ENCODE results near the gene EXOC4. TPM values are rescaled to one million over a fixed set of nuclear protein-coding genes. Genes with fewer than 3 reads are reported as not detected.

Gene EXOC4
- total RNA-seq, 4 donors from 2014 or later, result 59.2 to 88.7 (median 71.6) TPM

GRCh38 chr7:134084488-134085144 lies 831.7 kb downstream of the EXOC4 start:
- DNase-seq (ENCODE audit: low spot score), result no peak
- no peak for ATAC-seq (ENCODE audit: low FRiP score)
- no peak for TF ChIP-seq CTCF (IDR thresholded peaks at IDR 0.05)

GRCh38 chr7:134085311-134085710 lies 832.4 kb downstream of the EXOC4 start:
- TF ChIP-seq CTCF (IDR thresholded peaks at IDR 0.05), result no peak
- DNase-seq (ENCODE audit: low spot score) (no peak), ATAC-seq (ENCODE audit: low FRiP score) (no peak)

GRCh38 chr7:134086998-134087735 lies 834.3 kb downstream of the EXOC4 start:
- DNase-seq (ENCODE audit: low spot score) (no peak), ATAC-seq (ENCODE audit: low FRiP score) (no peak)
- no peak for TF ChIP-seq CTCF (IDR thresholded peaks at IDR 0.05)

- TF ChIP-seq CTCF (IDR thresholded peaks at IDR 0.05), result no peak
- ATAC-seq (ENCODE audit: low FRiP score), result no peak
- no peak for DNase-seq (ENCODE audit: low spot score)
These were observed 835.3 kb downstream of the EXOC4 start for GRCh38 chr7:134088199-134088598.

GRCh38 chr7:134089446-134089845 lies 836.6 kb downstream of the EXOC4 start:
- no peak for ATAC-seq (ENCODE audit: low FRiP score)
- TF ChIP-seq CTCF (IDR thresholded peaks at IDR 0.05), result no peak
- no peak for DNase-seq (ENCODE audit: low spot score)

- ATAC-seq (ENCODE audit: low FRiP score) (no peak), DNase-seq (ENCODE audit: low spot score) (no peak)
- TF ChIP-seq CTCF (IDR thresholded peaks at IDR 0.05), result no peak
These were observed 845.2 kb downstream of the EXOC4 start for GRCh38 chr7:134098072-134098471.

- ATAC-seq (ENCODE audit: low FRiP score) (no peak), DNase-seq (ENCODE audit: low spot score) (no peak)
- TF ChIP-seq CTCF (IDR thresholded peaks at IDR 0.05), result no peak
These were observed 848.8 kb downstream of the EXOC4 start for GRCh38 chr7:134101716-134102115.

All from omental fat pad (tissue), 4 donors.